ENCODE results near the gene GP5. TPM values are rescaled to one million over a fixed set of nuclear protein-coding genes. Genes with fewer than 3 reads are reported as not detected.
A peak's percentile ranks its signal among the peaks of the same experiment; 100 is the strongest.

Gene GP5
- total and polyA plus RNA-seq, 5 experiments from 2014 or later, result 4.2 to 12.8 (median 9.5) TPM

- H3K27ac Mint-ChIP-seq, result peak overlapping the region in 1 of 10 donors; percentile 52
- ATAC-seq, result no peak
- peaks cover 0 to 5% (median 0%) of the 10 kb centered on the region in 9 donors for H3K9me3 Mint-ChIP-seq
- no peak overlapping the region for H3K4me3 Mint-ChIP-seq
- H3K36me3 Mint-ChIP-seq, result peaks cover 0 to 6% (median 6%) of the 10 kb centered on the region in 3 donors
- no peak for DNase-seq
- H3K27me3 Mint-ChIP-seq, result peaks cover 0 to 9% (median 1%) of the 10 kb centered on the region in 5 donors
- POLR2A ChIA-PET, result no interaction called here
- peaks cover 0 to 7% (median 0%) of the 10 kb centered on the region in 4 donors for H3K4me1 Mint-ChIP-seq
Observed at GRCh38 chr3:194384569-194385001, 14.5 kb downstream of the GP5 start.

- Mint-ChIP-seq H3K27ac (peak overlapping the region in 1 of 10 donors; percentile 52), H3K9me3 (peaks cover 0 to under 1% (median 0%) of the 10 kb centered on the region in 9 donors), H3K36me3 (peaks cover 0 to 6% (median 4%) of the 10 kb centered on the region in 3 donors), H3K4me1 (peaks cover 0 to 4% (median 0%) of the 10 kb centered on the region in 4 donors), H3K27me3 (peaks cover 0 to 9% (median 1%) of the 10 kb centered on the region in 5 donors), H3K4me3 (no peak overlapping the region)
- ATAC-seq (no peak), DNase-seq (no peak)
- POLR2A ChIA-PET, result no interaction called here
Observed at GRCh38 chr3:194384156-194384555, 14.9 kb downstream of the GP5 start.

GRCh38 chr3:194383276-194383940, 15.7 kb downstream of the GP5 start:
- peak overlapping the region in 1 of 10 donors; percentile 52 for H3K27ac Mint-ChIP-seq
- ATAC-seq (no peak), DNase-seq (no peak)
- no peak overlapping the region for H3K4me3 Mint-ChIP-seq
- H3K9me3 Mint-ChIP-seq, result no peaks in the 10 kb centered on the region
- peaks cover 0 to 6% (median 2%) of the 10 kb centered on the region in 3 donors for H3K36me3 Mint-ChIP-seq
- POLR2A ChIA-PET, result no interaction called here
- H3K27me3 Mint-ChIP-seq, result peaks cover 0 to 9% (median 4%) of the 10 kb centered on the region in 5 donors
- peaks cover 0 to 4% (median 0%) of the 10 kb centered on the region in 4 donors for H3K4me1 Mint-ChIP-seq

- POLR2A ChIA-PET, result no interaction called here
- ATAC-seq (no peak), DNase-seq (no peak)
- Mint-ChIP-seq H3K27ac (no peak overlapping the region), H3K9me3 (no peaks in the 10 kb centered on the region), H3K4me3 (no peak overlapping the region), H3K4me1 (peaks cover 0 to 4% (median 0%) of the 10 kb centered on the region in 4 donors), H3K27me3 (peaks cover 0 to 11% (median 4%) of the 10 kb centered on the region in 5 donors), H3K36me3 (peaks cover 0 to 2% (median 0%) of the 10 kb centered on the region in 3 donors)
Observed at GRCh38 chr3:194382892-194383223, 16.2 kb downstream of the GP5 start.

- POLR2A ChIA-PET, result no interaction called here
- Mint-ChIP-seq H3K27me3 (peaks cover 0 to 11% (median 4%) of the 10 kb centered on the region in 5 donors), H3K9me3 (no peaks in the 10 kb centered on the region), H3K36me3 (no peaks in the 10 kb centered on the region), H3K27ac (no peak overlapping the region), H3K4me3 (no peak overlapping the region), H3K4me1 (peaks cover 0 to 2% (median 0%) of the 10 kb centered on the region in 4 donors)
- ATAC-seq (no peak), DNase-seq (no peak)
Observed at GRCh38 chr3:194382196-194382891, 16.7 kb downstream of the GP5 start.

GRCh38 chr3:194381460-194381875, 17.6 kb downstream of the GP5 start:
- H3K9me3 Mint-ChIP-seq, result no peaks in the 10 kb centered on the region
- POLR2A ChIA-PET, result no interaction called here
- peak in 1 of 10 donors; percentile 24 for DNase-seq
- H3K4me3 Mint-ChIP-seq, result no peak overlapping the region
- H3K27me3 Mint-ChIP-seq, result peaks cover 0 to 7% (median 6%) of the 10 kb centered on the region in 5 donors
- ATAC-seq, result no peak
- H3K4me1 Mint-ChIP-seq, result peaks cover 0 to 2% (median 0%) of the 10 kb centered on the region in 4 donors
- no peaks in the 10 kb centered on the region for H3K36me3 Mint-ChIP-seq
- peak overlapping the region in 1 of 10 donors; percentile 52 for H3K27ac Mint-ChIP-seq

GRCh38 chr3:194380326-194380725, 18.7 kb downstream of the GP5 start:
- H3K4me3 Mint-ChIP-seq, result no peak overlapping the region
- H3K9me3 Mint-ChIP-seq, result no peaks in the 10 kb centered on the region
- POLR2A ChIA-PET, result no interaction called here

GRCh38 chr3:194379651-194380050, 19.4 kb downstream of the GP5 start:
- DNase-seq, result peak in 1 of 10 donors; percentile 32
- Mint-ChIP-seq H3K27me3 (peaks cover 5 to 18% (median 10%) of the 10 kb centered on the region in 5 donors), H3K4me1 (peaks cover 0 to 6% (median 1%) of the 10 kb centered on the region in 4 donors), H3K9me3 (no peaks in the 10 kb centered on the region), H3K27ac (no peak overlapping the region), H3K36me3 (no peaks in the 10 kb centered on the region), H3K4me3 (no peak overlapping the region)
- POLR2A ChIA-PET, result no interaction called here
- no peak for ATAC-seq

More at GRCh38 chr3:194380326-194380725, 18.7 kb downstream of the GP5 start:
- no peak for ATAC-seq
- Mint-ChIP-seq H3K27ac (no peak overlapping the region), H3K27me3 (peaks cover 1 to 13% (median 7%) of the 10 kb centered on the region in 5 donors), H3K4me1 (peaks cover 0 to 2% (median under 1%) of the 10 kb centered on the region in 4 donors), H3K36me3 (no peaks in the 10 kb centered on the region)
- DNase-seq, result peak in 1 of 10 donors; percentile 11

GRCh38 chr3:194379231-194379630, 19.8 kb downstream of the GP5 start:
- H3K27ac Mint-ChIP-seq, result no peak overlapping the region
- H3K27me3 Mint-ChIP-seq, result peaks cover 5 to 18% (median 11%) of the 10 kb centered on the region in 5 donors
- peaks cover 0 to 6% (median 1%) of the 10 kb centered on the region in 4 donors for H3K4me1 Mint-ChIP-seq
- no peaks in the 10 kb centered on the region for H3K36me3 Mint-ChIP-seq
- POLR2A ChIA-PET, result no interaction called here
- H3K9me3 Mint-ChIP-seq, result no peaks in the 10 kb centered on the region
- DNase-seq (peak in 1 of 10 donors; percentile 7), ATAC-seq (no peak)
- no peak overlapping the region for H3K4me3 Mint-ChIP-seq

- Mint-ChIP-seq H3K9me3 (no peaks in the 10 kb centered on the region), H3K27ac (no peak overlapping the region), H3K27me3 (peaks cover 5 to 15% (median 11%) of the 10 kb centered on the region in 5 donors), H3K4me3 (no peak overlapping the region), H3K36me3 (no peaks in the 10 kb centered on the region), H3K4me1 (peaks cover 0 to 6% (median 0%) of the 10 kb centered on the region in 4 donors)
- POLR2A ChIA-PET, result interaction anchor here (0.8 to 1.0 kb wide), 2 partner anchors 19 to 22 kb away, joined by 3 to 10 read pairs; partner anchors contain the start of gene GP5
- ATAC-seq (no peak), DNase-seq (peak in 1 of 10 donors; percentile 14)
Observed at GRCh38 chr3:194377708-194378107, 21.4 kb downstream of the GP5 start.

- Mint-ChIP-seq H3K4me3 (no peak overlapping the region), H3K9me3 (no peaks in the 10 kb centered on the region), H3K4me1 (peaks cover 0 to 6% (median 0%) of the 10 kb centered on the region in 4 donors), H3K36me3 (no peaks in the 10 kb centered on the region), H3K27ac (no peak overlapping the region), H3K27me3 (peaks cover 9 to 25% (median 16%) of the 10 kb centered on the region in 5 donors)
- POLR2A ChIA-PET, result no interaction called here
- ATAC-seq, result no peak
- no peak for DNase-seq
Observed at GRCh38 chr3:194376241-194376560, 22.9 kb downstream of the GP5 start.

- POLR2A ChIA-PET, result no interaction called here
- ATAC-seq (no peak), DNase-seq (no peak)
- Mint-ChIP-seq H3K4me1 (peaks cover 0 to 6% (median 0%) of the 10 kb centered on the region in 4 donors), H3K36me3 (no peaks in the 10 kb centered on the region), H3K9me3 (no peaks in the 10 kb centered on the region), H3K27me3 (peaks cover 10 to 29% (median 18%) of the 10 kb centered on the region in 5 donors), H3K4me3 (no peak overlapping the region), H3K27ac (no peak overlapping the region)
Observed at GRCh38 chr3:194375473-194376240, 23.4 kb downstream of the GP5 start.
